ENCODE data around the gene OR51F1.

DNA sequence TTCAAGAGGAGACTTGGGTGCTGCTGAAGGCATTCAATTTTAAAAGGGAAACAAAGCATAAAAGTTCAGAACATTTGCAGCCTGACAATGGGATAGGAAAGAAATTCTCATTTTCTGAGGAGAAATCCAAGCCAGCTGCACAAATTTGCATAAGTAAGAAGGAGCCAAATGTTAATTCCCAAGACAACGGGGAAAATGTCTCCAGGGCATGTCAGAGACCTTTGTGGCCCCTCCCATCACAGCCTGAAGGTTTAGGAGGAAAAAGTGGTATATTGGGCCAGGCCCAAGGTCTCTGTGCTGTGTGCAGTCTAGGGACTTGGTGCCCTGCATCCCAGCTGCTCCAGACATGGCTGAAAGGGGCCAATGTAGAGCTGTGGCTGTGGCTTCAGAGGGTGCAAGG is 12.7 kb upstream of the OR51F1 start:
- TF ChIP-seq, protein P1, sequence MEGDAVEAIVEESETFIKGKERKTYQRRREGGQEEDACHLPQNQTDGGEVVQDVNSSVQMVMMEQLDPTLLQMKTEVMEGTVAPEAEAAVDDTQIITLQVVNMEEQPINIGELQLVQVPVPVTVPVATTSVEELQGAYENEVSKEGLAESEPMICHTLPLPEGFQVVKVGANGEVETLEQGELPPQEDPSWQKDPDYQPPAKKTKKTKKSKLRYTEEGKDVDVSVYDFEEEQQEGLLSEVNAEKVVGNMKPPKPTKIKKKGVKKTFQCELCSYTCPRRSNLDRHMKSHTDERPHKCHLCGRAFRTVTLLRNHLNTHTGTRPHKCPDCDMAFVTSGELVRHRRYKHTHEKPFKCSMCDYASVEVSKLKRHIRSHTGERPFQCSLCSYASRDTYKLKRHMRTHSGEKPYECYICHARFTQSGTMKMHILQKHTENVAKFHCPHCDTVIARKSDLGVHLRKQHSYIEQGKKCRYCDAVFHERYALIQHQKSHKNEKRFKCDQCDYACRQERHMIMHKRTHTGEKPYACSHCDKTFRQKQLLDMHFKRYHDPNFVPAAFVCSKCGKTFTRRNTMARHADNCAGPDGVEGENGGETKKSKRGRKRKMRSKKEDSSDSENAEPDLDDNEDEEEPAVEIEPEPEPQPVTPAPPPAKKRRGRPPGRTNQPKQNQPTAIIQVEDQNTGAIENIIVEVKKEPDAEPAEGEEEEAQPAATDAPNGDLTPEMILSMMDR (IDR thresholded peaks at IDR 0.05; ENCODE audit: low read length) = no peak
- no peak for TF ChIP-seq EZH2 (IDR thresholded peaks at IDR 0.05; ENCODE audit: borderline replicate concordance, low read length)
